ENCODE results near the gene SLC20A1. TPM values are rescaled to one million over a fixed set of nuclear protein-coding genes. Genes with fewer than 3 reads are reported as not detected.

SLC20A1 gene
- total RNA-seq, 1 experiment from 2014 or later, result 209 TPM

GRCh38 chr2:112670252-112671022, 24.7 kb downstream of the SLC20A1 start:
- Histone ChIP-seq H3K4me3 (ENCODE audit: low read length) (no peak overlapping the region), H3K27ac (ENCODE audit: low read length) (peak overlapping the region; percentile 27; the same call in 1 of the 2 replicates), H3K79me2 (ENCODE audit: low read length) (no peaks in the 10 kb centered on the region), H2AFZ (ENCODE audit: low read length) (no peak overlapping the region), H3F3A (ENCODE audit: low read length, unreplicated experiment) (no peaks in the 10 kb centered on the region), H3K9me3 (ENCODE audit: low read length) (no peaks in the 10 kb centered on the region), H3K36me3 (ENCODE audit: low read depth, low read length) (no peaks in the 10 kb centered on the region), H4K20me1 (ENCODE audit: low read length) (no peaks in the 10 kb centered on the region), H3K4me1 (ENCODE audit: insufficient read depth, low read length) (peaks cover 14% of the 10 kb centered on the region), H3K9me2 (replicated peaks; ENCODE audit: low read length) (no peaks in the 10 kb centered on the region), H3K27me3 (ENCODE audit: low read length) (no peaks in the 10 kb centered on the region), H3K4me2 (ENCODE audit: low read length) (0 out of 2 replicates have a peak overlapping the region, but pooled peaks have one; percentile 27), H3K9ac (ENCODE audit: low read length) (no peak overlapping the region)
- intact Hi-C loops (cut with micrococcal nuclease), result no loop called here
- DNase-seq (peak; percentile 68), ATAC-seq (peak; percentile 20)
- no TSS peak for BruUV-seq (replicated peaks)
- ChIA-PET CTCF (interaction anchor here (0.7 kb wide), 1 partner anchor 43 kb away, joined by 4 read pairs; no protein-coding TSS in a partner anchor), POLR2A (ENCODE audit: unreplicated experiment) (no interaction called here)
- TF ChIP-seq EZH2 (IDR thresholded peaks at IDR 0.05; ENCODE audit: low read length, unreplicated experiment), result no peak
- TF ChIP-seq EZH2phosphoT487 (IDR thresholded peaks at IDR 0.05; ENCODE audit: borderline replicate concordance, low read length), result no peak
- no peak for TF ChIP-seq CTCF (conservative IDR thresholded peaks at IDR 0.05; ENCODE audit: low read depth, low read length)

GRCh38 chr2:112671801-112672200, 26.1 kb downstream of the SLC20A1 start:
- H3K27ac ChIP-seq (ENCODE audit: low read length), result no peak overlapping the region
- BruUV-seq (replicated peaks), result no TSS peak
- no peaks in the 10 kb centered on the region for H3K9me3 ChIP-seq (ENCODE audit: low read length)
- POLR2A ChIA-PET (ENCODE audit: unreplicated experiment), result no interaction called here
- DNase-seq (no peak), ATAC-seq (no peak)
- peaks cover 14% of the 10 kb centered on the region for H3K4me1 ChIP-seq (ENCODE audit: insufficient read depth, low read length)
- no peak overlapping the region for H3K4me2 ChIP-seq (ENCODE audit: low read length)
- H3K27me3 ChIP-seq (ENCODE audit: low read length), result no peaks in the 10 kb centered on the region
- CTCF ChIA-PET, result no interaction called here
- H4K20me1 ChIP-seq (ENCODE audit: low read length), result no peaks in the 10 kb centered on the region
- no peak overlapping the region for H3K9ac ChIP-seq (ENCODE audit: low read length)
- no peaks in the 10 kb centered on the region for H3K36me3 ChIP-seq (ENCODE audit: low read depth, low read length)
- H3K4me3 ChIP-seq (ENCODE audit: low read length), result no peak overlapping the region
- H3F3A ChIP-seq (ENCODE audit: low read length, unreplicated experiment), result no peaks in the 10 kb centered on the region
- TF ChIP-seq CTCF (conservative IDR thresholded peaks at IDR 0.05; ENCODE audit: low read depth, low read length) (no peak), EZH2 (IDR thresholded peaks at IDR 0.05; ENCODE audit: low read length, unreplicated experiment) (no peak), EZH2phosphoT487 (IDR thresholded peaks at IDR 0.05; ENCODE audit: borderline replicate concordance, low read length) (no peak)
- H3K9me2 ChIP-seq (replicated peaks; ENCODE audit: low read length), result no peaks in the 10 kb centered on the region
- intact Hi-C loops (cut with micrococcal nuclease), result no loop called here
- no peak overlapping the region for H2AFZ ChIP-seq (ENCODE audit: low read length)
- H3K79me2 ChIP-seq (ENCODE audit: low read length), result no peaks in the 10 kb centered on the region

GRCh38 chr2:112673008-112673407, 27.3 kb downstream of the SLC20A1 start:
- ATAC-seq (no peak), DNase-seq (no peak)
- Histone ChIP-seq H3K4me1 (ENCODE audit: insufficient read depth, low read length) (peaks cover 14% of the 10 kb centered on the region), H3K9me3 (ENCODE audit: low read length) (no peaks in the 10 kb centered on the region), H3K27ac (ENCODE audit: low read length) (no peak overlapping the region), H3K4me3 (ENCODE audit: low read length) (no peak overlapping the region), H3K79me2 (ENCODE audit: low read length) (no peaks in the 10 kb centered on the region), H4K20me1 (ENCODE audit: low read length) (no peaks in the 10 kb centered on the region), H3K4me2 (ENCODE audit: low read length) (no peak overlapping the region), H2AFZ (ENCODE audit: low read length) (no peak overlapping the region), H3K9me2 (replicated peaks; ENCODE audit: low read length) (no peaks in the 10 kb centered on the region), H3K36me3 (ENCODE audit: low read depth, low read length) (no peaks in the 10 kb centered on the region), H3K9ac (ENCODE audit: low read length) (no peak overlapping the region), H3F3A (ENCODE audit: low read length, unreplicated experiment) (no peaks in the 10 kb centered on the region), H3K27me3 (ENCODE audit: low read length) (no peaks in the 10 kb centered on the region)
- ChIA-PET CTCF (no interaction called here), POLR2A (ENCODE audit: unreplicated experiment) (no interaction called here)
- TF ChIP-seq CTCF (conservative IDR thresholded peaks at IDR 0.05; ENCODE audit: low read depth, low read length), result no peak
- TF ChIP-seq EZH2phosphoT487 (IDR thresholded peaks at IDR 0.05; ENCODE audit: borderline replicate concordance, low read length), result no peak
- TF ChIP-seq EZH2 (IDR thresholded peaks at IDR 0.05; ENCODE audit: low read length, unreplicated experiment), result no peak
- intact Hi-C loops (cut with micrococcal nuclease), result no loop called here
- BruUV-seq (replicated peaks), result no TSS peak

Data from PC-3 (cell line).